HG03064 (cell line): Measurements from ENCODE around the gene HIRA.
"Not testable (repeated sequence)": the region's sequence is repeated elsewhere in the genome, so short reads cannot be mapped to it uniquely, and the experiment has no call there.

ENCODE experiments used
- ATAC-seq: cut with Tn5 transposase; IDR thresholded peaks from one replicate; pipeline ENCODE4 v1.9.1; 2021; ENCODE audit warnings: low read depth; ENCODE audit not compliant: unreplicated experiment

HIRA gene

DNA sequence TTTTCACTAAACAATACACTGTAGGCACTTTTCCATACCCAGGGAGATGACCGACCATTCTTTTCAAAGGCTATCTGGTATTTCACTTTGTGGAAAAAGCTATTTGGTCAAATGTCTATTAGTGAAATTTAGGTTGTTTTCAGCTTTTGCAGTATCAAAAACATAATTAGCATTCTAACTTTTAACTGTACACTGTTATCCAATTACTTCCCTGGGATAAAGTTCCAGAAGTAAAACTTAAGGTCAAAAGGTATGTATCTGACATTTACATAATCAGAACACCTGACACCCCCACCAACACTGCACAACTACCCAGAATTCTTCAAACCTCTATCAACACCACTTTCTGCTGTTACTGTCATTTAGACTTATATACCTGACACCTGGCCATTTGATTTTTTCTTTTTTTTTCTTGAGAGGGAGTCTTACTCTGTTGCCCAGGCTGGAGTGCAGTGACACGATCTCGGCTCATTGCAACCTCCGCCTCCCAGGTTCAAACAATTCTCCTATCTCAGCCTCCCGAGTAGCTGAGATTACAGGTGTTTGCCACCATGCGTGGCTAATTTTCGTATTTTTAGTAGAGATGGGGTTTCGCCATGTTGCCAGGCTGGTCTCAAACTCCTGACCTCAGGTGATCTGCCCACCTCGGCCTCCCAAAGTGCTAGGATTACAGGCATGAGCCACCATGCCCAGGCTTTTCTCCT is 13.9 kb upstream of the HIRA start:
- ATAC-seq: not testable (repeated sequence)

DNA sequence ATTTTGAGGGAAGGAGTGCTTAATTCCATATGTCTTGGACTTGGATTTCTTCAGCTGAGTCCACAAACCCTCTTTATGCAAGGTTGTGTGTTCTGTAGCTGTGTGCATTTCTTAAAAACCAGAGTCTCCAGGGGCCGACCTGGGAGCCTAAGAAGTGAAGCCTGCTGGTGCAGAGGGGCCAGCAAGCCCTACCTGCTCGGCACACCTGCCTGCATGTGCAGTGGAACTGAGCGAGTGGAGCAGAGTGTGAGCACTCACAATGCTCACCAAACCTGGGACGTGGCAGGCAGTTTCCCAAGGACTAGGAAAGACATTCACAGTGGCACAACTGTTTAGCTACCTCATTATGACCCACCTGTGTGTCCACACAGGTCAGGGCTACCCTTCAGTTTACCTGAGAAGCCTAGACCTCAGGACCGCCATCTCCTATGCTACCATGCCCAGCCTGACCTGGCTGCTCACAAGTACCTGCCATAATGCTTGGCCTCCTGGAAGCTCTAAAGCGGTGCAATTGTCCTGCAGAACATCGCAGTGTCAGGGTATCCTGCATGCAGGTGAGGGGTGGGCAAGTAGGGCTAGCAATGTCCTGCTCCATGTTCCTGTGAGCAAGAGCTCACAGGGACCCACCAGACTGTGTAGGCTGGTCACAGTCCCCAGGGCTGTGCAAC is 12.1 kb upstream of the HIRA start:
- ATAC-seq: no peak

DNA sequence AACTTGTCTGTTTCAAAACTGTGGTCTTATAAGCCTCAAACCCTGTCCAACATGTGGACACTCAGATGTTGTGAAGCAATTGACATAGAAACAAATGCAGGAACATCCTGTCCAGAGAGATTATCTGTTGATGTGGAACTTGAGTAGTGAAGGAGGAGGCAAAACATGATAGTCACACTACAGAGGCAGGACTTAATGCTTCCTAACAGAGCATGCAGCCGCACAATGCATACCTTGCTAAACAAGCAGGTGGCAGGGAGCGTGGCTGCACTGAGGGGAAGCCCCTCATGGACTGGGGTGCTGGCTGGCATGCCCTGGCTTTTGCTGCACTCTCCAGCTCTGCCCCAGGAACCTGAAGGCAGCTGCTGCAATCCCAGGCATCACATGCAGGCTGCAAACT is 10.6 kb upstream of the HIRA start:
- no peak for ATAC-seq

DNA sequence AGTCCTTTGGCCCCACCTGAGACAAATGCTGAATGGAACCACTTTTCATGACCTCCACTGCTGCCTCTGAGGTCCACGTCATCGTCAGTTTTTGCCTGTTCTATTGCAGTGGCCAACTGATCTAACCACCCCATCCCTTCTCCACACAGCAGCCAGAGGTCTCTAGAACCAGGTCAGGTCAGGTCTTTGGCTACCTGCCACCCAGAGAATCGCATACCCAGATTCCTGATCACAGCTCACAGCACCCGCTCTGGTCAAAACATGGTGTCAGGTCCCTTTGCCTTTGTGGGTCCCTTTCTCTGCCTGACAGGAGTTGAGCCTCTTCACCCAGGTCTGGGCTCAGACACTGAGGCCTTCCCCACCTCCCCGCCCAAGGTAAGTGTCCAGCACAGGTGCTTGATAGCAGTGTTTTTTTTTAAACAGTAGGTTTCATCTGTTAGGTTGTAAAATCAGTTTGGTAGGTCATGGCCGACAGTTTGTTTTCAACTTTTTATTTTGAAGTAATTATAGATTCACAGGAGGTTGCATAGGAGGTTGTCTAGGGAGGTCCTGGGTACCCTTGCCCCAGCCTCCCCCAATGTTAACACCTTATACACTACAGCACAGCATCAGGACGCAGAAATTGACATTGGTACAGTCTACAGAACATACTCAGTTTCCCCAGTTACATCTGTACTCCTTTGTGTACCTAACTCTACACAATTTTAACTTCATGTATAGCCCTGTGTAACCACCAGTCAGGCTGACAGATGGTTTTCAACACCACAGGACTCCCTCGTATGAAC is 9.1 kb upstream of the HIRA start:
- no peak for ATAC-seq

DNA sequence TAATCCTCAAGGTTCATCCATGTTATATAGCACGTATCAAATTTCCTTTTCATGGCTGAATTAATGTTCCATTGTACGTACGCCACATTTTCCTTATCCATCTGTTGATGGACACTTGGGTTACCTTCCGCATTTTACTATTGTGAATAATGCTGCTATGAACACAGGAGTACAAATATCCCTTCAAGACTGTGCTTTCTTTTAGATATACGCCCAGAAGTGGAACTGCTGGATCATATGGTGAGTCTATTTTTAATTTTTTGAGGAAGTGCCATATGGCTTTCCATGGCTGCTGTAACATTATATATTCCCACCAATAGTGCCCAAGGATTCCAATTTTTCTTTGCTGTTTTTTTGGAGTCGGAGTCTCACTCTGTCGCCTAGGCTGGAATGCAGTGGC is 6.8 kb upstream of the HIRA start:
- ATAC-seq: no peak

DNA sequence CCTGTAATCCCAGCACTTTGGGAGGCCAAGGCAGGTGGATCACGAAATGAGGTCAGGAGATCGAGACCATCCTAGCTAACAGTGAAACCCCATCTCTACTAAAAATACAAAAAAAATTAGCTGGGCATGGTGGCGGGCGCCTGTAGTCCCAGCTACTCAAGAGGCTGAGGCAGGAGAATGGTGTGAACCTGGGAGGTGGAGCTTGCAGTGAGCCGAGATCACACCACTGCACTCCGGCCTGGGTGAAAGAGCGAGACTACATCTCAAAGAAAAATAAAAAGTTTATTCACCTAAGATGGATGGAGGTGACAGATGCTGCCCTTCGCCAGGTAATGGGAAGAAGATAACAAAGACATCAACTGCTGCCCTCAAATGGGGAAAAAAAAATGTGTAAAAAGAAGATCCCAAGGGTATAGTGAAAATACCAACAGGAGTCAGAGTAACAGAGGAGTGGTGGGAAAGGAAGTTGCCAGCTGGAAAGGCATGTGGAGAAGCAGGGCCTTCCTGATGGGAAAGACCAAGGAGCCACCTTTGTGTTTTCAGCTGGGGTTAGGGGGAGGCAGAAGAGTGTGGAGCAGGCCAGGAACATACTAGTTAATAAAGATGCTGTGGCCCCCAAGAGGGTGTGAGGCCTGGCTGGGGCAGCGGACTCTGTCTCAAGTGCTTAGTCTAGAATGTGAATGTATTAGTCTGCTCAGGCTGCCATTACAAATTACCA is 5.1 kb upstream of the HIRA start:
- not testable (repeated sequence) for ATAC-seq

DNA sequence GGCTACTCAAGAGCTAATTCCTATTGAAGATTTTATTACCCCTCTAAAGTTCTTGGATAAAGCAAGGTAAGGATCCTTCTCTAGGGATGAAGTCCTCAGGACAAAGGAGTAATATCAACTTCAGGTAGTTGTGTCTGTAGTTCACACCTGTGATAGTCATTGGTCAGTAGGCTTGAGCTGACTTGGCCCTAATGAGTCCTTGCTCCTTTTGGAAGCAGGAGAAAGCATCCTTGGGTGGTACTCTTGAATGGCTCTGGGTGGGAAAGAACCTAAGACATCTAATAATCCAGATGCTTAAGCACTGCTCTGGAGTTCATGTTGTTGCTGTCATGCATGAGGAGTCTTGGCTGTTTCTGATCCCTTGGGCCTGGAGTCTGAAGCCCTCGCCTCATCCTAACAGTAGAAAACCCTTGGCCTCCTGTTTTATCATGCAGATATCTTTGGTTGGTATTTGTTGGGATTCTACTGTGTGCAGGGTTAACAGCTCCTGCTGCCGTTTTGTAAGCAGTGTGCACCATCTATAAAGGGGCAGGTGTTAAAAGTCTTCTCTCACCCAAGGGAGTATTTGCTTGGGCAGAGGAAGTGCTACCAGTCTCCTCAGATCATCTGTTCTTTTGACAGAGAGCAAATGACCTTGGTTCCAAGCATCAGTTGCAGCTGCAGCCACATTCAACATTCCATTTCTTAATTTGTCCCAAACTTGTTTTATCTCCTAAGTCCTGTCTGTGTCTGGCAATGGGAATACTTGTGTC is 3.5 kb upstream of the HIRA start:
- ATAC-seq: no peak

DNA sequence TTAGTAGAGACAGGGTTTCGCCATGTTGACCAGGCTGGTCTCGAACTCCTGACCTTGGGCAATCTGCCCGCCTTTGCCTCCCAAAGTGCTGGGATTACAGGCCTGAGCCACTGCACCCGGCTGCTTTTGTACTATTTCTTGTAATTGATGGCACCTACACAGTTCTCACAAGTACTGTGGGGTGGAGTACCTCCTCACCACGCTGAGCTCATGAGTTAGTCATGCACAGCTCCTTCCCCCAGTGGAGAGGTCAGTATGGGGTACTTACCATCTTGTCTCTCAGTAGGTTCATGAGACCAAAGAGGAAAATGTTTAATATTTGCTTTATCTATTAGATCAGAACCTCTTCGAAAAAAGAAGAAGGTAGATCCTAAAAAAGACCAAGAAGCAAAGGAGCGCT is 2.9 kb upstream of the HIRA start:
- no peak for ATAC-seq

DNA sequence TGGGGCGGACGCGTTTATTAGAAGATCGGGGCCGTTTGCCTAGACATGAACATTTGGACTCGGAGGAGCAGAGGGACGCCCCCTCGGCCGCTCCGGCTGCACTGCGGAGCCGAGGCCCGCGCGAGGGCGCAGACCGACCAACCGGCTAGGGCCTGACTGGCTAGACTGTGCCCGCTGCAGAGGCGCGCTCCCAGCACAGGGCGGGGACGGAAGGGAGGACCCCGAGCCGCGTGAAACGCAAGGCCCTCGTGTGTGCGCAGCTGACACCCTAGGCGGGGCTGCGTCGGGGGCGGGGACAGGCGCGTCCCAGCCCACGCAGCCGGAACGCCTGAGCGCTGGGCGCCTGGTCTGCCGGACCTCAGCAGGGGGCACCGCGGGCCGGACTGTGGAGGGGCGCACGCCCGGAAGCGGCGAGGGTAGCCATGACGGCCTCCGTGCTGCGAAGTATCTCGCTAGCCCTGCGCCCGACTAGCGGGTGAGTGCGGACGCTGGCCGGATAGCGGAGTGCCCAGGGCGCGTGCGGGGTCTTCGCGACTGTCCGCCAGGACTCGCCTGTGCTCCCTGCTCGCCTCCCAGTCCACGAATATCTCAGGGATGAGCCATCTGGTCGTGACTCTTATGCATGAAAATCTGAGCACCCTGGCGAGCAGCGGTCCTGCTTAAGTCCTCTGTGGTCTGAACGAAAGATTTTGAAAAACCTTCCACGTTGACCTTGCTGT is 759 bp upstream of the HIRA start, which contains the start of gene MRPL40:
Gene MRPL40 (plus strand): TSS at position 413 of the 719 bp plus-strand sequence. CDS start 10 bp downstream, at position 423.
- peak; percentile 68 for ATAC-seq

DNA sequence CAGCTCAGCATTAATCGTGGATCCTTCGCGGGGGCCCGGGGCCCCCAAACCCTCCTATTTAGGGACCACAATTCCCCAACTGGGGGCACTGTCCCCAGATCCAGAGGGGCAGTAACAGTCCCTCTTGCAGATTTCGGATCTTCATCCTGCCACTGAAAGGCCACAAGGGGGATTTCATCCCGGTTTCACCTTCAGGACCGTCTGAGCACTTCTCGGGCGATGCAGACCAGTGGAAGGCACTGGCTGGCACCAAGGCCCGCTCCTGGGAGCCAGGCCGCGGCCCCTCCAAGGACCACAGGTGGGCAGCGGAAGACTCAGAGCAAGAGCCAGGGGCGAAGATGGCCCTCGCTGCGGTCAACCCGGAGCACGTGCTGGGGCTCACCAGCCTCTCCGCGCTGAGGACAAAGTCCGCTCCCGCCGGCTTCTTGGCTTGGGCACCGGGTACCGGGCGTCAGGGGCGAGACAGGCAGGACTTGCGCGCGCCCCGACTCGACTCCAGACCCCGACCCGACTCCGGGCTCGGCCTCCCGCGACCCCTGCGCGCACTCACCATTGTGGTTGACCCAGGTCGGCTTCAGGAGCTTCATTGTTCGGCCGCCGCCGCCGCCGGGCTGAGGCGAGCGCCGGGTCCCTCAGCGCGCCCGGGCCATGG is 517 bp downstream of the HIRA start:
- peak; percentile 3 for ATAC-seq

DNA sequence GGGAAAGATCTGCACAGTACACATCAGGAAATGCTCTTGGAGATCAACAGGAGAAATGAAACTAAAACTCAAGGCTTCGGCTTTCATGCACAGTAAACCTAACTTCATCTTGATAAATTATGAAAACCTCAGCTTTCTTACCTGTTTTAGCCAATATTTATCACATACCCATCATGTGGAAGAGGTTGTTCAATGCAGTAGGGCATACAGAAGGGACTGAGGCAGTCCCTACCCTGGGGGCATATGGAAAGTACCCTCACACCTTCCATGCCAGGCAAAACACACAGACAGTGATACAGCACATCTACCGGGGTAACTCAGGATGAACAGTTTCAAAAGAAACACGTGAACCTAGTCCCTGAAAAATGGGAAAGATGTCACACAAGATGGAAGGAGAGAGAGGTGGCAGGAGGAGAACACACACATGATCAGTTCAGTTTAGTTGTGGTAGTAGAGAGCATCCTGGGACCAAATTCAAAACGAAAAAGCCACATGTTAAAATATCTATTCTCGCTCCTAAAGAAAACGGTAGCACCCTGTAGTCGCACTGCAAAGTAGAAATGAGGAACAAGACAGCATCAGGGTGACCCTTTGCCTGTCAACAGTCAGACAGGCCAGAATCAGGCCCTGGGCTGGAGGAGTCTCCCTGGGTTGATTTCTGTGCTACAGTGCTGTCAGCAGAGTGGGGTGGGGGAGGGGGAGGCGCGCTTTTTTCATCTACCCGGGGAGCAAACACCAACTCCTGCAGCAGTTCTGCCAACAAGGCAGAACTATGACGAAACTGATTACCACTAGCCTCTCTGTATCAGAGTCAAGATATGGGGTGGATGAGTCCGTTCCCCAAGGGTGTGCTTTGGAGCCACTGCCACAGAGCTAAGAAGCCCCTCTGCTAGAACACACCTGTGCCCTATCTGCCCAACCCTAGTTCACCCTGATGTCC is 1.3 kb downstream of the HIRA start:
- no peak for ATAC-seq

DNA sequence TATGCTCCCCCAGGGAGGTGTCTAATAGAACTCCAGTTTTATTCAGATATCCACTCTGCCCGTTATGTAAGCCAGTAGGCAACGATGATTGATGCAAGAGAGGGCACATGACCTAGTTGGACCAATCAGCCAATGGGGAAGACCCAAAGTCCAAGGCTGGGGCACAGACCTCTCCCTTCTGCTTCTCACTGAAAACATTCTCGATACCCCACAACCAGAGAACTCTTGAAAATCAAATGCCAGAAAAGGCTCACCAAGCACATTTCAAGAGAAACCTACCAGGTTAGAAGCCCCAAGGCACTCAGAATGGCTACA is 7.4 kb downstream of the HIRA start:
- ATAC-seq: no peak

DNA sequence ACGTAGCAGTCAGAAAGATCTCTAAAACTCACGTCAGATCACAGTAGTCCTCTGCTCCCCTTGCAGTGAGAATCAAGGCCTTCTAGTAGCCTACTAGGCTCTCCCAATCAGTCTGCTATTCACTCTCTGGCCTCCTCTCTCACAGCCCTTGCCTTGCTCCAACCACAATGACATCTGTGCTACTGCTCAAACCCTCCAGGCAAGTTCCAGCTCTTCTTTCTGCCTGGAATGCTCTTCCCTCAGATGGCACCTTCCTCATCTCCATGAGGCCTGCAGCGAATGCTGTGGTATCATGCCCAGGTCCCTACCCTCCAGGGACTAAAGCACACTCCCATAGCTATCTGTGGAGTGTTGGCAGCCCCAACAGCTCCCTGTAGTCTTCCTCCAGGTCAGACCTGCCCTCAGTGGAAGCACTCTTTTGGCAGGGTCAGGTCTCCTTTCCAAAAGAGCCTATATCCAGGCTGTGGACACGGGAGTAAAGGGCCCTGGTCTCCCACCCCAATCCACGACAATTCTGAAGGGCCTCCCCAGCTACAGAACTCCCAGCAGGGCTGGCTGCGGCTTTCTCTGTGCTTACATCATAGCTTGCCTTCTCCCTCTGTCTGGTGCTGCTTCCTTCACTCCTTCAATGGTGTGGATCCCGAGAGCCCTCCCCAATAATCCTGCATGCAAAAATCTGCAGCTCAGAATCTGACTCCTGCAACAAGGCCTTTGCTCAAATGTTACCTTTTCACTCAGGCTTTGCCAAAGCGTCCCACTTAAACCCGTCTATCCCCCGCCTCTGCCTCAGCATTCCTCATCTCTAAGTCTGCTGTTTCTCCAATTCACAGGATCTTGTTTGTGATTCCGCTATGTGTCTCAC is 8.9 kb downstream of the HIRA start:
- no peak for ATAC-seq

DNA sequence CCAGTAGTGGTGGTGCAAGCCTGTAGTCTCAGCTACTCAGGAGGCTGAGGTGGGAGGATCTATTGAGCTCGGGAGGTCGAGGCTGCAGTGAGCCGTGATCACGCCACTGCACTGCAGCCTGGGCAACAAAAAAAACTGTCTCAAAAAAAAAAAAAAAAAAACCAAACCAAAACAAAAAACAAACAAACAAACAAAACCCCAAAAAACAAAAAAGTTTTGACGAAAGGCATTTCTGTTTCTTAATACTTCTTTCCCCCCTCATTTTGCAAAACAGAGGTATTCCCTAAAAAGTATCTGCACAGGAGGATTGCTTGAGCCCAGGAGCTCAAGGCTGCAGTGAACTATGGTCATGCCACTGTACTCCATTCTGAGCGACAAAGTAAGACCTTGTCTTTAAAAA is 11.2 kb downstream of the HIRA start:
- no peak for ATAC-seq

DNA sequence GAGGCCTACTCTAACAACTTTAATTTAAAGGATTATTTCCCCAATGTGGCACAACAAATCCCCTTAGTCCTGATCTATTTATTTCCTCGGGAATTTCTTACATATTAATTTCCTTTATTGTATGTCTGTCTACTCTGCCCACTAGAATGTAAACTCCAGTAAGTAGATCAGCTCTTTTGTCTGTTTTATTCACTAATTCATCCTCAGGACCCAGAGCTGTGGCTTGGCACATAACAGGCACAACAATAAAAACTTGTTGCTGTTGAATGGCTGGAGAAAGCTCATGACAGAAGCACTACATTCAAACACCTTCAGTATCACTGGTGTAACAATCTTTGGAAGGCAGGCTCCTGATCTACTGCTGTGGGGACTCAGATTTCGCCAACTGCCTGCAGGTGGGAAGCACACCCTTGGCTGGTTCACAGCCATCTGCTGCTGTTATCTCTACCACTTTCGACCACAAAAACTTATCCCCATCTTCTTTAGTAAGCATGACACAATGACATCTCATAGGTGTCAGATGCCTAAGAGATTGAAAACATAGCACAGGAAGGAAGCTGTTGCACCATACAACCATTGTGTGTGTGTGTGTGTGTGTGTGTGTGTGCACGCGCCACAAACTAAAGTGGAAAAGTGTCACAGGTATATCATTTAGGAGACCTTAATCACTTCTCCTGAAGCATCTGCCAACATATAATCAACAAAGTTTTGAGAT is 11.9 kb downstream of the HIRA start:
- peak; percentile 48 for ATAC-seq

DNA sequence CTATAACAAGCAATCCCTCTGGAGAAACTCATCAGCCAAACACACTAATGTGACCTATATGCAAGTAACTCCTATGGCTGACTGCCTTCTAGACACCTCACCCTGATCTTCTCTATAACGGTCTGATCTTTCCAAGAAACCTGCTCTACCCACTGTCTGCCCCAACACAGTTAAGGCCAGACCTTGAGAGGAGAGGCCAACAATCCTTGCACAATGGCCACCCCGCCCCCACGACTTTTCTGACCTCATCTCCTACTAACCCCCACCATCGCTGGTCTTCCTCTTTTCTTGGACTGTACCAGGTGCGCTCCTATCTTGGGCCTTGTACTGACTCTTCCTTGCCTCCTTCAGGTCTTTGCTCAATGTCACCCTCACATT is 12.5 kb downstream of the HIRA start:
- ATAC-seq: no peak

DNA sequence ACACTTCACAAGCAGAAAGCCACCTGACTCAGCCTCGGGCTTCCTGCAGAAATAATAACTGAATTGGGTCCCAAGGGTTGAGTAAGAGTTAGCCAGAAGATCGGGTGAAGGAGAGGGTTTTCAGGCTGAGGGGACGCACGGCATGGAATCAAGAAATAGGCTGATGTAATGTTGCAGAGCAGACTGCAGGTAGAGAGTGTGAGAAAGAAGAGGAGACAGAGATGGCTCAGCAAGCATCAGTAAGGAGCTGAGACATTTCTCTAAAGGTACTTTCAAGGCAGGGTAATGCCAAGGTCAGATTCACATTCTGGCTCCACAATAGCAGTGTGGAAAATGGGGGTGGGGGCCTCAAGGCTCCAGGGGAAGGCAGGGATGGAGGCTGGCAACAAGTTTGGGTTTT is 18.6 kb downstream of the HIRA start:
- no peak for ATAC-seq
